Measurements from ENCODE around the gene FNIP2.
"Not testable (repeated sequence)": the region's sequence is repeated elsewhere in the genome, so short reads cannot be mapped to it uniquely, and the experiment has no call there.

Gene FNIP2

GRCh38 chr4:158875455-158875854 is 106.6 kb downstream of the FNIP2 start:
- WGBS = 93% methylated on average over 1 of the region's 1 CpG
- Histone ChIP-seq H3K4me3 (ENCODE audit: low read length) (no peak overlapping the region), H3K36me3 (ENCODE audit: insufficient read depth, low read length) (0 out of 2 replicates have a peak, but pooled peaks cover 2% of the 10 kb centered on the region), H3K27me3 (ENCODE audit: insufficient read depth, low read length) (no peaks in the 10 kb centered on the region), H3K4me1 (ENCODE audit: insufficient read depth, low read length) (no peaks in the 10 kb centered on the region), H3K9me3 (ENCODE audit: insufficient read depth, low read depth, low read length) (no peaks in the 10 kb centered on the region), H3K27ac (ENCODE audit: low read depth, low read length) (no peak overlapping the region), H3K9ac (ENCODE audit: low read depth, low read length) (no peak overlapping the region)

DNA sequence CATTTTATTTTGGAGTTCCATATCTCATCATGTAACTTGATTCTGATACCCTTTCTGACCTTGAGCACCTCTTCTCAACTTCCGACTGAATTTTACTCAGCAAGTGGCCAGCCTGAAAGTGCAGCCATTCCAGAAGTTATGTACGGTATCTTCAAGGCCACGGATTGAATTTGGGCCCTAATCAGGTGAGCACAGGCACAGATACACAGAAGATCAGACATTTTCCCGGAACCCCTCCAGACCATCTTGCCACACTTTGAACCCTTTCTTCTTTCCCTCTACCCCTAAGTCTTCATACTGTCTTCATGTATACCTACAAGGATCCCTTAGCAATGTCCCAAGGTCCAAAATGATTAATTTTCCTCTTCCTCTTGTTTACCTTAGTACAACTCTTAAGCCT is 108.2 kb downstream of the FNIP2 start:
- 94% methylated on average over 4 of the region's 4 CpGs for WGBS

DNA sequence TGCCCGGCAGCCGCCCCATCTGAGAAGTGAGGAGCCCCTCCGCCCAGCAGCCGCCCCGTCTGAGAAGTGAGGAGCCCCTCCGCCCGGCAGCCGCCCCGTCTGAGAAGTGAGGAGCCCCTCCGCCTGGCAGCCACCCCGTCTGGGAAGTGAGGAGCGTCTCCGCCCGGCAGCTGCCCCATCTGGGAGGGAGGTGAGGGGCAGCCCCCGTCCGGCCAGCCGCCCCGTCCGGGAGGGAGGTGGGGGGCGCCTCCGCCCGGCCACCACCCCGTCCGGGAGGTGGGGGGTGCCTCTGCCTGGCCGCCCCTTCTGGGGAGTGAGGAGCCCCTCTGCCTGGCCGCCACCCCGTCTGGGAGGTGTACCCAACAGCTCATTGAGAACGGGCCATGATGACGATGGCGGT is 113.3 kb downstream of the FNIP2 start:
- not testable (repeated sequence) for H3K4me3 ChIP-seq (ENCODE audit: low read length); H3K27ac ChIP-seq (ENCODE audit: low read depth, low read length); H3K9me3 ChIP-seq (ENCODE audit: insufficient read depth, low read depth, low read length); H3K36me3 ChIP-seq (ENCODE audit: insufficient read depth, low read length); H3K27me3 ChIP-seq (ENCODE audit: insufficient read depth, low read length); H3K4me1 ChIP-seq (ENCODE audit: insufficient read depth, low read length); H3K9ac ChIP-seq (ENCODE audit: low read depth, low read length)
- 96% methylated on average over 29 of the region's 30 CpGs for WGBS

More for the DNA sequence above, 108.2 kb downstream of the FNIP2 start:
- Histone ChIP-seq H3K9me3 (ENCODE audit: insufficient read depth, low read depth, low read length) (no peaks in the 10 kb centered on the region), H3K9ac (ENCODE audit: low read depth, low read length) (no peak overlapping the region), H3K36me3 (ENCODE audit: insufficient read depth, low read length) (peaks cover 6% of the 10 kb centered on the region; the same call in 1 of the 2 replicates), H3K27me3 (ENCODE audit: insufficient read depth, low read length) (no peaks in the 10 kb centered on the region), H3K4me1 (ENCODE audit: insufficient read depth, low read length) (no peaks in the 10 kb centered on the region), H3K27ac (ENCODE audit: low read depth, low read length) (no peak overlapping the region), H3K4me3 (ENCODE audit: low read length) (no peak overlapping the region)

DNA sequence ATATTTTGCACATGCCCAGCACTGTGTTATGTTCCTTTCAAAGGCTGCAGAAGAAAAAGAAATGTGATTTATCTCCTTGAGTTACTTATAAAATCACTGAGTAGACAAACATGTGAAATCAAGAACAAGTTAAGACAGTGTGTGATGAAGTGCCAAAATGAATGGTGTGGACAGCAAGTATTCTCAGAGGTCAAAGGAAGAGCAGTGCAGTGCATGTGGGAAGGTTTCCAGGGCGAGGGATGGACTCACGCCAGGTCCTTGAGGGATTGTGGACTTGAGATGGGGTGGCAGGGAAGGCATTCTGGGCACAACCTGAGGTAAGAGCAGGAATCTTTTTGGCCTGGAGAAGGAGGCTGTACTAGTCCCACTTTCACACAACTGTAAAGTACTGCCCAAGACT is 115.5 kb downstream of the FNIP2 start:
- Histone ChIP-seq H3K36me3 (ENCODE audit: insufficient read depth, low read length) (peaks cover 4% of the 10 kb centered on the region; the same call in 1 of the 2 replicates), H3K4me3 (ENCODE audit: low read length) (no peak overlapping the region), H3K9ac (ENCODE audit: low read depth, low read length) (no peak overlapping the region), H3K9me3 (ENCODE audit: insufficient read depth, low read depth, low read length) (no peaks in the 10 kb centered on the region), H3K4me1 (ENCODE audit: insufficient read depth, low read length) (no peaks in the 10 kb centered on the region), H3K27me3 (ENCODE audit: insufficient read depth, low read length) (no peaks in the 10 kb centered on the region), H3K27ac (ENCODE audit: low read depth, low read length) (no peak overlapping the region)
- 94% methylated on average over 2 of the region's 2 CpGs for WGBS

GRCh38 chr4:158885564-158885963 is 116.7 kb downstream of the FNIP2 start:
- Histone ChIP-seq H3K4me3 (ENCODE audit: low read length) (no peak overlapping the region), H3K4me1 (ENCODE audit: insufficient read depth, low read length) (peaks cover under 1% of the 10 kb centered on the region; the same call in 1 of the 2 replicates), H3K9me3 (ENCODE audit: insufficient read depth, low read depth, low read length) (no peaks in the 10 kb centered on the region), H3K27ac (ENCODE audit: low read depth, low read length) (no peak overlapping the region), H3K9ac (ENCODE audit: low read depth, low read length) (no peak overlapping the region), H3K27me3 (ENCODE audit: insufficient read depth, low read length) (no peaks in the 10 kb centered on the region), H3K36me3 (ENCODE audit: insufficient read depth, low read length) (peaks cover 3% of the 10 kb centered on the region; the same call in 1 of the 2 replicates)
- 95% methylated on average over 5 of the region's 5 CpGs for WGBS

DNA sequence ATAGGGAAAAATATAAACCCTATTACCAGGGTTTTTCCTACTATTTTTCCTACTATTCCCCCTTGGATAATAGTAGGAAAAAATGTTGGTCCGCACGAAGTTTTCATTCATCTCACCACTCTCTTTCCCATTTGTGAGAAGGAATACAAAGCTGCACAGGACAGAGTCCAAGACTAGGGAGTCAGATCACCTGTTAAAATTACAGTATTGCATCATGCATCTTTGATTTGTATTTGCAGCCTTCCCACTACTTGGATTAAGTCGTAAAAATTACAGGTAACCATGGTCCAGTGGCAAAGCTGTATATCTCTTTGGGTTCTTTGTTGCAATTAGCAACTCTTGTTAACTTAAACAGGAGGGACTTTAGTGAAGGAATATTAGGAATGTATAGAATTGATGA is 121.5 kb downstream of the FNIP2 start:
- no peaks in the 10 kb centered on the region for H3K9me3 ChIP-seq (ENCODE audit: insufficient read depth, low read depth, low read length)
- 0 out of 2 replicates have a peak, but pooled peaks cover 4% of the 10 kb centered on the region for H3K36me3 ChIP-seq (ENCODE audit: insufficient read depth, low read length)
- peaks cover 4% of the 10 kb centered on the region; the same call in 1 of the 2 replicates for H3K4me1 ChIP-seq (ENCODE audit: insufficient read depth, low read length)
- H3K4me3 ChIP-seq (ENCODE audit: low read length) = no peak overlapping the region
- 99% methylated on average over 3 of the region's 3 CpGs for WGBS
- no peak overlapping the region for H3K9ac ChIP-seq (ENCODE audit: low read depth, low read length)
- no peaks in the 10 kb centered on the region for H3K27me3 ChIP-seq (ENCODE audit: insufficient read depth, low read length)
- H3K27ac ChIP-seq (ENCODE audit: low read depth, low read length) = no peak overlapping the region

GRCh38 chr4:158891256-158891655 is 122.4 kb downstream of the FNIP2 start:
- WGBS = 93% methylated on average over 3 of the region's 3 CpGs

DNA sequence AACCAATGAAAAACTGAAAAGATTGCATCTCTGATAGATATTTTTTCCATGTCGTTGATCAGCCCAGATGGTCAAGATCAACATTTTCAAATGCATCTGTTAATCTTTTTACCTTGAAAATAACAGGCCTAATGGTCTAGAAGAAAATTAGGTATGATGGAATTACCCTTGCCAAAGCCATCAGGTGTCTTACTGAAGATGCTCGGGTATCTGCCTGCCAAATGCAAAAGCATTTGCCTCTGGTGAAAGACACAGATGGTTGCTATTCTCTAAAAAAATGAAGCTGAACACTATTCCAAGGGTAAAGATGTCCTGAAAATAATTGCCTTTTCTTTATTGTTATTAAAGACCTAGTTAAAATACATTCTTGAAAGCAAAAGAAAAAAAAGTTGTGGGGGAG is 126.0 kb downstream of the FNIP2 start:
- Histone ChIP-seq H3K9me3 (ENCODE audit: insufficient read depth, low read depth, low read length) (no peaks in the 10 kb centered on the region), H3K4me1 (ENCODE audit: insufficient read depth, low read length) (peaks cover 14% of the 10 kb centered on the region), H3K9ac (ENCODE audit: low read depth, low read length) (no peak overlapping the region), H3K27ac (ENCODE audit: low read depth, low read length) (no peak overlapping the region), H3K27me3 (ENCODE audit: insufficient read depth, low read length) (no peaks in the 10 kb centered on the region), H3K4me3 (ENCODE audit: low read length) (no peak overlapping the region), H3K36me3 (ENCODE audit: insufficient read depth, low read length) (peaks cover 4% of the 10 kb centered on the region; the same call in 1 of the 2 replicates)
- 95% methylated on average over 2 of the region's 2 CpGs for WGBS

More at GRCh38 chr4:158891256-158891655, 122.4 kb downstream of the FNIP2 start:
- Histone ChIP-seq H3K9me3 (ENCODE audit: insufficient read depth, low read depth, low read length) (no peaks in the 10 kb centered on the region), H3K27ac (ENCODE audit: low read depth, low read length) (no peak overlapping the region), H3K9ac (ENCODE audit: low read depth, low read length) (no peak overlapping the region), H3K27me3 (ENCODE audit: insufficient read depth, low read length) (no peaks in the 10 kb centered on the region), H3K4me3 (ENCODE audit: low read length) (no peak overlapping the region), H3K36me3 (ENCODE audit: insufficient read depth, low read length) (0 out of 2 replicates have a peak, but pooled peaks cover 4% of the 10 kb centered on the region), H3K4me1 (ENCODE audit: insufficient read depth, low read length) (peaks cover 11% of the 10 kb centered on the region)

- peaks cover 4% of the 10 kb centered on the region; the same call in 1 of the 2 replicates for H3K36me3 ChIP-seq (ENCODE audit: insufficient read depth, low read length)
- WGBS = 85% methylated on average over 14 of the region's 14 CpGs
These were observed 127.2 kb downstream of the FNIP2 start for GRCh38 chr4:158895797-158896576.

DNA sequence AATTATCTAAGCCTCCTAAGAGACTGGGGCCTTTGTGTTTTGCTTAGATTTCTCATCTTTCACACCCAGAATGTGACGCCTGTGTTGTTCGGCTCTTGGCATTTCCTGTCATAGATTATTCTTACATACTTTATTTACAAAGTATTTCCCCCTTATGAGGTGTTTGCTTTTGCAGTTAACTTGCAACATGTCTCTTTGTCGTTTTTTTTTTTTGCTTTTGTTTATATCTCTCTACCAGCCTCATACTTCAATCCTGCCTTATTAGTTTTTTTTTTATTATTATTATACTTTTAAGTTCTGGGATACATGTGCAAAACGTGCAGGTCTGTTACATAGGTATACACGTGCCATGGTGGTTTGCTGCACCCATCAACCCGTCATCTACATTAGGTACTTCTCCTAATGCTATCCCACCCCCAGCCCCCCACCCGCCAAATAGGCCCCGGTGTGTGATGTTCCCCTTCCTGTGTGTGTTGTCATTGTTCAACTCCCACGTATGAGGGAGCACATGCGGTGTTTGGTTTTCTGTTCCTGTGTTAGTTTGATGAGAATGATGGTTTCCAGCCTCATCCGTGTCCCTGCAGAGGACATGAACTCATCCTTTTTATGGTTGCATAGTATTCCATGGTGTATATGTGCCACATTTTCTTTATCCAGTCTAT is 127.9 kb downstream of the FNIP2 start:
- H3K9ac ChIP-seq (ENCODE audit: low read depth, low read length); H3K27me3 ChIP-seq (ENCODE audit: insufficient read depth, low read length); H3K9me3 ChIP-seq (ENCODE audit: insufficient read depth, low read depth, low read length); H3K27ac ChIP-seq (ENCODE audit: low read depth, low read length); H3K4me1 ChIP-seq (ENCODE audit: insufficient read depth, low read length); H3K4me3 ChIP-seq (ENCODE audit: low read length); H3K36me3 ChIP-seq (ENCODE audit: insufficient read depth, low read length): not testable (repeated sequence)
- WGBS = 96% methylated on average over 10 of the region's 11 CpGs

More at GRCh38 chr4:158895797-158896576, 127.2 kb downstream of the FNIP2 start:
- Histone ChIP-seq H3K9ac (ENCODE audit: low read depth, low read length) (no peak overlapping the region), H3K9me3 (ENCODE audit: insufficient read depth, low read depth, low read length) (no peaks in the 10 kb centered on the region), H3K4me3 (ENCODE audit: low read length) (no peak overlapping the region), H3K27me3 (ENCODE audit: insufficient read depth, low read length) (no peaks in the 10 kb centered on the region), H3K4me1 (ENCODE audit: insufficient read depth, low read length) (peaks cover 10% of the 10 kb centered on the region), H3K27ac (ENCODE audit: low read depth, low read length) (no peak overlapping the region)

- H3K27ac ChIP-seq (ENCODE audit: low read depth, low read length); H3K27me3 ChIP-seq (ENCODE audit: insufficient read depth, low read length); H3K4me3 ChIP-seq (ENCODE audit: low read length); H3K9ac ChIP-seq (ENCODE audit: low read depth, low read length); H3K9me3 ChIP-seq (ENCODE audit: insufficient read depth, low read depth, low read length); H3K36me3 ChIP-seq (ENCODE audit: insufficient read depth, low read length): not testable (repeated sequence)
- peaks cover 13% of the 10 kb centered on the region for H3K4me1 ChIP-seq (ENCODE audit: insufficient read depth, low read length)
- WGBS = 100% methylated on average over 2 of the region's 2 CpGs
These were observed 131.6 kb downstream of the FNIP2 start for GRCh38 chr4:158900408-158900807.

All from HUES64 (cell line).